ENCODE data around the gene ADAM10. TPM values are rescaled to one million over a fixed set of nuclear protein-coding genes. Genes with fewer than 3 reads are reported as not detected.
A peak's percentile ranks its signal among the peaks of the same experiment; 100 is the strongest.

The ADAM10 gene
- total and polyA plus RNA-seq, 2 of the 4 experiments (the other 2 are of a cell fraction): 110 to 185 TPM

DNA sequence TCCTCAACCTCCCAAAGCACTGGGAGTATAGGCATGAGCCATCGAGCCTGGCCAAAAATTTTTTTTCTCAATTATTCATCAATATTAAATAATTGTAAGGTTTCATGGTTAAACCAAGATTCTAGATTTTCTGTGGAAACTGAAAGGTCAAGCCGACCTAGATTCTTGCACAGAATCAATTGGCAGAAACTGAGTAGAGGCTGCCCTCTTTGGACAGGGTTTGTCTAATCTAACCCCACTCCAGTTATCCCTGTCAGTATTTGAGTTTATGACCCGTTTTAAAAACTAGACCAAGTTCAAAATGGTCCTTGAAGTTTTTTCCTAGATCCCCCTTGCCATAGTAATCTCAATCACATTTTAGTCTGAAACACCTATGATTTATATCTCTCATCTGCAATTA lies 8.6 kb upstream of the ADAM10 start:
- no peak overlapping the region for H3K23ac ChIP-seq (ENCODE audit: low read depth, low read length)
- H2BK120ac ChIP-seq (ENCODE audit: low read depth, low read length): no peak overlapping the region
- H3K36me3 ChIP-seq (ENCODE audit: control insufficient read depth, insufficient read depth, low read length): no peaks in the 10 kb centered on the region
- no peaks in the 10 kb centered on the region for H3K9me3 ChIP-seq (ENCODE audit: control insufficient read depth, insufficient read depth, low read length)
- dilution Hi-C loops (cut with HindIII; ENCODE audit: low sequenced_read_pairs, unreplicated experiment): no loop called here
- no peak overlapping the region for H3K27ac ChIP-seq (ENCODE audit: insufficient read depth, low read length)
- peak; percentile 33 for DNase-seq
- H3K27me3 ChIP-seq (ENCODE audit: control insufficient read depth, insufficient read depth, low read length): no peaks in the 10 kb centered on the region
- H2BK20ac ChIP-seq (ENCODE audit: low read depth, low read length): no peak overlapping the region
- no peak overlapping the region for H3K14ac ChIP-seq (replicated peaks; ENCODE audit: low read depth, low read length)
- no peak overlapping the region for H3K4ac ChIP-seq (ENCODE audit: low read depth, low read length)
- H3K9ac ChIP-seq (ENCODE audit: low read depth, low read length): no peak overlapping the region
- no peak overlapping the region for H2BK5ac ChIP-seq (ENCODE audit: low read depth, low read length, poor library complexity, severe bottlenecking)
- no TSS peak for BruUV-seq (replicated peaks)
- H2AK9ac ChIP-seq (replicated peaks; ENCODE audit: low read depth, low read length, poor library complexity): no peak overlapping the region
- no peak overlapping the region for H3K18ac ChIP-seq (ENCODE audit: low read depth, low read length)
- no peaks in the 10 kb centered on the region for H3K79me1 ChIP-seq (ENCODE audit: low read depth in 1 of 2, low read length in 2 of 2)
- no peaks in the 10 kb centered on the region for H3K9me1 ChIP-seq (ENCODE audit: insufficient read depth, low read length)
- no peak overlapping the region for H4K8ac ChIP-seq (ENCODE audit: low read depth in 2 of 2, low read length in 2 of 2)
- H2BK15ac ChIP-seq (ENCODE audit: low read depth, low read length): no peak overlapping the region
- no peaks in the 10 kb centered on the region for H3K4me1 ChIP-seq (ENCODE audit: control insufficient read depth, insufficient read depth, low read length)
- H3K4me3 ChIP-seq (ENCODE audit: insufficient read depth, low read depth, low read length): no peak overlapping the region
- no peak overlapping the region for H3K4me2 ChIP-seq (ENCODE audit: low read depth, low read length)
- no peak overlapping the region for H2AFZ ChIP-seq (replicated peaks; ENCODE audit: low read length, poor library complexity)
- H4K91ac ChIP-seq (ENCODE audit: insufficient read depth, low read depth, low read length): no peak overlapping the region
- in situ Hi-C loops (cut with MboI; ENCODE audit: low sequenced_read_pairs): loop anchor here (25.0 kb wide), 1 partner anchor 521 kb away; no protein-coding TSS in a partner anchor
- ATAC-seq (ENCODE audit: low read depth): peak; percentile 68; the same call in 1 of the 2 replicates
- no peak overlapping the region; the same call in 1 of the 2 replicates for H4K5ac ChIP-seq (ENCODE audit: low read depth, low read length)
- TF ChIP-seq FOS (IDR thresholded peaks at IDR 0.05; ENCODE audit: low read depth, low read length) (no peak), SMC3 (IDR thresholded peaks at IDR 0.05; ENCODE audit: low read depth, low read length) (peak; percentile 44), CEBPB (IDR thresholded peaks at IDR 0.05; ENCODE audit: low read depth, low read length) (no peak), MAZ (IDR thresholded peaks at IDR 0.05; ENCODE audit: borderline replicate concordance, low read depth, low read length) (no peak), CHD1 (IDR thresholded peaks at IDR 0.05; ENCODE audit: low read depth, low read length) (no peak), MXI1 (IDR thresholded peaks at IDR 0.05; ENCODE audit: borderline replicate concordance, low read depth, low read length) (no peak), POLR2A (IDR thresholded peaks at IDR 0.05; ENCODE audit: low read depth, low read length) (no peak), RAD21 (IDR thresholded peaks at IDR 0.05; ENCODE audit: low read length) (peak; percentile 58), BHLHE40 (IDR thresholded peaks at IDR 0.05; ENCODE audit: low read depth, low read length) (no peak)
- TF ChIP-seq, protein P1, sequence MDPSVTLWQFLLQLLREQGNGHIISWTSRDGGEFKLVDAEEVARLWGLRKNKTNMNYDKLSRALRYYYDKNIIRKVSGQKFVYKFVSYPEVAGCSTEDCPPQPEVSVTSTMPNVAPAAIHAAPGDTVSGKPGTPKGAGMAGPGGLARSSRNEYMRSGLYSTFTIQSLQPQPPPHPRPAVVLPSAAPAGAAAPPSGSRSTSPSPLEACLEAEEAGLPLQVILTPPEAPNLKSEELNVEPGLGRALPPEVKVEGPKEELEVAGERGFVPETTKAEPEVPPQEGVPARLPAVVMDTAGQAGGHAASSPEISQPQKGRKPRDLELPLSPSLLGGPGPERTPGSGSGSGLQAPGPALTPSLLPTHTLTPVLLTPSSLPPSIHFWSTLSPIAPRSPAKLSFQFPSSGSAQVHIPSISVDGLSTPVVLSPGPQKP (IDR thresholded peaks at IDR 0.05; ENCODE audit: borderline replicate concordance, low read depth, low read length): no peak
- TF ChIP-seq, protein P2, sequence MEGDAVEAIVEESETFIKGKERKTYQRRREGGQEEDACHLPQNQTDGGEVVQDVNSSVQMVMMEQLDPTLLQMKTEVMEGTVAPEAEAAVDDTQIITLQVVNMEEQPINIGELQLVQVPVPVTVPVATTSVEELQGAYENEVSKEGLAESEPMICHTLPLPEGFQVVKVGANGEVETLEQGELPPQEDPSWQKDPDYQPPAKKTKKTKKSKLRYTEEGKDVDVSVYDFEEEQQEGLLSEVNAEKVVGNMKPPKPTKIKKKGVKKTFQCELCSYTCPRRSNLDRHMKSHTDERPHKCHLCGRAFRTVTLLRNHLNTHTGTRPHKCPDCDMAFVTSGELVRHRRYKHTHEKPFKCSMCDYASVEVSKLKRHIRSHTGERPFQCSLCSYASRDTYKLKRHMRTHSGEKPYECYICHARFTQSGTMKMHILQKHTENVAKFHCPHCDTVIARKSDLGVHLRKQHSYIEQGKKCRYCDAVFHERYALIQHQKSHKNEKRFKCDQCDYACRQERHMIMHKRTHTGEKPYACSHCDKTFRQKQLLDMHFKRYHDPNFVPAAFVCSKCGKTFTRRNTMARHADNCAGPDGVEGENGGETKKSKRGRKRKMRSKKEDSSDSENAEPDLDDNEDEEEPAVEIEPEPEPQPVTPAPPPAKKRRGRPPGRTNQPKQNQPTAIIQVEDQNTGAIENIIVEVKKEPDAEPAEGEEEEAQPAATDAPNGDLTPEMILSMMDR (conservative IDR thresholded peaks at IDR 0.05; ENCODE audit: low read depth, low read length): peak; percentile 55
- TF ChIP-seq, protein P3, sequence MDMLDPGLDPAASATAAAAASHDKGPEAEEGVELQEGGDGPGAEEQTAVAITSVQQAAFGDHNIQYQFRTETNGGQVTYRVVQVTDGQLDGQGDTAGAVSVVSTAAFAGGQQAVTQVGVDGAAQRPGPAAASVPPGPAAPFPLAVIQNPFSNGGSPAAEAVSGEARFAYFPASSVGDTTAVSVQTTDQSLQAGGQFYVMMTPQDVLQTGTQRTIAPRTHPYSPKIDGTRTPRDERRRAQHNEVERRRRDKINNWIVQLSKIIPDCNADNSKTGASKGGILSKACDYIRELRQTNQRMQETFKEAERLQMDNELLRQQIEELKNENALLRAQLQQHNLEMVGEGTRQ (IDR thresholded peaks at IDR 0.05; ENCODE audit: low read depth, low read length): no peak
- H4K20me1 ChIP-seq (ENCODE audit: insufficient read depth, low read length): no peaks in the 10 kb centered on the region
- ChIA-PET CTCF (no interaction called here), POLR2A (ENCODE audit: unreplicated experiment) (no interaction called here)
- WGBS, 2 experiments (ENCODE audit: extremely low coverage in 2 of 2, insufficient read length in 1 of 2): no CpG with 5 or more reads among the region's 3 CpGs
- intact Hi-C loops (cut with micrococcal nuclease): loop anchor here (1.0 kb wide), 1 partner anchor 488 kb away; no protein-coding TSS in a partner anchor
- H2AK5ac ChIP-seq (ENCODE audit: low read depth, low read length): no peak overlapping the region
- H3K56ac ChIP-seq (ENCODE audit: extremely low read depth, insufficient read depth, low read length): no peak overlapping the region
